Suprapubic skin (tissue), 4 donors: ENCODE measurements around the gene STX2. TPM values are rescaled to one million over a fixed set of nuclear protein-coding genes. Genes with fewer than 3 reads are reported as not detected.

Experiments
- DNase-seq, 2 donors: peaks; one replicate each; pipeline ENCODE4 v3.0.0-alpha.2; 2019; ENCODE audit warnings: low spot score in 2 of 2
- H3K27ac ChIP-seq: fragments of 200-600 bp; sonication (generic); one replicate; pipeline ENCODE4 v1.5.1; 2019
- H3K27me3 ChIP-seq: fragments of 200-600 bp; sonication (generic); one replicate; pipeline ENCODE4 v1.5.1; 2019
- H3K36me3 ChIP-seq: fragments of 200-600 bp; sonication (generic); one replicate; pipeline ENCODE4 v1.5.1; 2019
- H3K4me1 ChIP-seq: fragments of 200-600 bp; sonication (generic); one replicate; pipeline ENCODE4 v1.5.1; 2019
- H3K4me3 ChIP-seq: fragments of 200-600 bp; sonication (generic); one replicate; pipeline ENCODE4 v1.5.1; 2019; ENCODE audit warnings: mild to moderate bottlenecking
- H3K9me3 ChIP-seq: fragments of 200-600 bp; sonication (generic); one replicate; pipeline ENCODE4 v1.5.1; 2019
- CTCF ChIP-seq, 2 donors: fragments of 200-600 bp in 1 of 2; fragments of 450-650 bp in 1 of 2; sonication (generic) in 1 of 2; IDR thresholded peaks; one replicate each; pipeline ENCODE4 v1.5.1; 2016 to 2019; ENCODE audit warnings: antibody characterized with exemption in 2 of 2, mild to moderate bottlenecking in 1 of 2, moderate library complexity in 1 of 2
- EP300 ChIP-seq: sonication (generic); formaldehyde crosslinking; IDR thresholded peaks from one replicate; pipeline ENCODE4 v1.6.1; 2017; ENCODE audit warnings: antibody characterized with exemption
- POLR2A ChIP-seq, 2 donors: fragments of 450-650 bp; IDR thresholded peaks; one replicate each; pipeline ENCODE4 v1.6.1; 2017; ENCODE audit warnings: antibody characterized with exemption in 2 of 2, mild to moderate bottlenecking in 2 of 2, moderate library complexity in 2 of 2
- POLR2AphosphoS5 ChIP-seq, 3 donors: sonication (generic); formaldehyde crosslinking; IDR thresholded peaks; one replicate each; pipeline ENCODE4 v1.6.1; 2017; ENCODE audit warnings: antibody characterized with exemption in 3 of 3
- WGBS: methylation state at CpG from one replicate; pipeline ENCODE4 v1.1.5; 2018; 5-methylcytosine and 5-hydroxymethylcytosine counted together
- total RNA-seq, 4 donors: library from RNA; depleted of rRNA; stranded (reverse); fragments of >200 nt; gene quantifications; one replicate each; pipeline ENCODE4 v1.1.0, GENCODE V29; 2016

Gene STX2
- total RNA-seq, 4 donors from 2014 or later, result 2.9 to 7.2 (median 4.4) TPM

- no peaks in the 10 kb centered on the region for H3K36me3 ChIP-seq
- no peak overlapping the region for H3K4me3 ChIP-seq
- TF ChIP-seq POLR2AphosphoS5 (IDR thresholded peaks at IDR 0.05), result no peak
- TF ChIP-seq CTCF (IDR thresholded peaks at IDR 0.05), result no peak
- no peak for TF ChIP-seq EP300
- TF ChIP-seq POLR2A (IDR thresholded peaks at IDR 0.05), result no peak
- peaks cover 3% of the 10 kb centered on the region for H3K4me1 ChIP-seq
- DNase-seq, result no peak
- H3K27ac ChIP-seq, result no peak overlapping the region
- H3K9me3 ChIP-seq, result no peaks in the 10 kb centered on the region
- H3K27me3 ChIP-seq, result no peaks in the 10 kb centered on the region
These were observed 7.3 kb upstream of the STX2 start for GRCh38 chr12:130846369-130846768.

GRCh38 chr12:130839770-130840404, 837 bp upstream of the STX2 start:
- no peaks in the 10 kb centered on the region for H3K36me3 ChIP-seq
- H3K27ac ChIP-seq, result no peak overlapping the region
- no peaks in the 10 kb centered on the region for H3K27me3 ChIP-seq
- no peaks in the 10 kb centered on the region for H3K9me3 ChIP-seq
- DNase-seq, result no peak
- TF ChIP-seq CTCF (IDR thresholded peaks at IDR 0.05) (no peak), POLR2A (IDR thresholded peaks at IDR 0.05) (no peak), EP300 (no peak), POLR2AphosphoS5 (IDR thresholded peaks at IDR 0.05) (no peak)
- WGBS, result 67% methylated on average over 11 of the region's 11 CpGs
- H3K4me1 ChIP-seq, result peaks cover 18% of the 10 kb centered on the region
- H3K4me3 ChIP-seq, result peak overlapping the region; percentile 86

GRCh38 chr12:130838284-130838950, 633 bp downstream of the STX2 start:
- Histone ChIP-seq H3K36me3 (no peaks in the 10 kb centered on the region), H3K4me3 (peak overlapping the region; percentile 86), H3K27ac (peak overlapping the region; percentile 42), H3K9me3 (no peaks in the 10 kb centered on the region), H3K27me3 (no peaks in the 10 kb centered on the region), H3K4me1 (peaks cover 18% of the 10 kb centered on the region)
- TF ChIP-seq POLR2AphosphoS5 (IDR thresholded peaks at IDR 0.05) (no peak), CTCF (IDR thresholded peaks at IDR 0.05) (no peak)
- 4% methylated on average over 17 of the region's 38 CpGs for WGBS
- DNase-seq, result peak in 1 of 2 donors; percentile 72

GRCh38 chr12:130835436-130835835, 3.6 kb downstream of the STX2 start:
- Histone ChIP-seq H3K27me3 (no peaks in the 10 kb centered on the region), H3K9me3 (no peaks in the 10 kb centered on the region), H3K27ac (no peak overlapping the region), H3K36me3 (no peaks in the 10 kb centered on the region), H3K4me1 (peaks cover 24% of the 10 kb centered on the region), H3K4me3 (no peak overlapping the region)
- DNase-seq, result no peak
- TF ChIP-seq EP300 (no peak), POLR2AphosphoS5 (IDR thresholded peaks at IDR 0.05) (no peak), POLR2A (IDR thresholded peaks at IDR 0.05) (no peak), CTCF (IDR thresholded peaks at IDR 0.05) (no peak)
- 92% methylated on average over 6 of the region's 6 CpGs for WGBS

- Histone ChIP-seq H3K4me1 (peaks cover 24% of the 10 kb centered on the region), H3K4me3 (no peak overlapping the region), H3K27ac (no peak overlapping the region), H3K9me3 (no peaks in the 10 kb centered on the region), H3K27me3 (no peaks in the 10 kb centered on the region), H3K36me3 (no peaks in the 10 kb centered on the region)
- DNase-seq, result peak in 1 of 2 donors; percentile 75
- WGBS, result 82% methylated on average over 11 of the region's 11 CpGs
- TF ChIP-seq CTCF (IDR thresholded peaks at IDR 0.05) (no peak), EP300 (no peak), POLR2A (IDR thresholded peaks at IDR 0.05) (no peak), POLR2AphosphoS5 (IDR thresholded peaks at IDR 0.05) (no peak)
These were observed 4.0 kb downstream of the STX2 start for GRCh38 chr12:130835011-130835410.
